ENCODE results near the gene ZNF543.

DNA sequence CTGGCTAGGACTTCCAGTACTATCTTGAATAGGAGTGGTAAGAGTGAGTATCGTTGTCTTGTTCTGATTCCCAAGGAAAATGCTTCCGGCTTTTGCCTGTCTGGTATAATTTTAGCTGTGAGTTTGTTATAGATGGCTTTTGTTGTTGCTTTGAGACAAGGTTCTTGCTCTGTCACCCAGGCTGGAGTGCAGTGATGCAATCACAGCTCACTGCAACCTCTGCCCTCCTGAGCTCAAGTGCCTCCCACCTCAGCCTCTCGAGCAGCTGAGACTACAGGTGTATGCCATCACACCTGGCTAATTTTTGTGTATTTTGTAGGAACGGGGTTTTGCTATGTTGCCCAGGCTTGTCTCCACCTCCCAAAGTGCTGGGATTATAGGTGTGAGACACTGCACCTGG lies 6.1 kb upstream of the ZNF543 start:
- TF ChIP-seq, protein P1, sequence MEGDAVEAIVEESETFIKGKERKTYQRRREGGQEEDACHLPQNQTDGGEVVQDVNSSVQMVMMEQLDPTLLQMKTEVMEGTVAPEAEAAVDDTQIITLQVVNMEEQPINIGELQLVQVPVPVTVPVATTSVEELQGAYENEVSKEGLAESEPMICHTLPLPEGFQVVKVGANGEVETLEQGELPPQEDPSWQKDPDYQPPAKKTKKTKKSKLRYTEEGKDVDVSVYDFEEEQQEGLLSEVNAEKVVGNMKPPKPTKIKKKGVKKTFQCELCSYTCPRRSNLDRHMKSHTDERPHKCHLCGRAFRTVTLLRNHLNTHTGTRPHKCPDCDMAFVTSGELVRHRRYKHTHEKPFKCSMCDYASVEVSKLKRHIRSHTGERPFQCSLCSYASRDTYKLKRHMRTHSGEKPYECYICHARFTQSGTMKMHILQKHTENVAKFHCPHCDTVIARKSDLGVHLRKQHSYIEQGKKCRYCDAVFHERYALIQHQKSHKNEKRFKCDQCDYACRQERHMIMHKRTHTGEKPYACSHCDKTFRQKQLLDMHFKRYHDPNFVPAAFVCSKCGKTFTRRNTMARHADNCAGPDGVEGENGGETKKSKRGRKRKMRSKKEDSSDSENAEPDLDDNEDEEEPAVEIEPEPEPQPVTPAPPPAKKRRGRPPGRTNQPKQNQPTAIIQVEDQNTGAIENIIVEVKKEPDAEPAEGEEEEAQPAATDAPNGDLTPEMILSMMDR (IDR thresholded peaks at IDR 0.05) = no peak
- TF ChIP-seq POLR2A (IDR thresholded peaks at IDR 0.05) = no peak
